K562 (cell line): Measurements from ENCODE around the gene KCNJ12. TPM values are rescaled to one million over a fixed set of nuclear protein-coding genes. Genes with fewer than 3 reads are reported as not detected.

ENCODE experiments used
- ATAC-seq: fragments of 200-7000 bp; cut with Tn5 transposase; 3 replicates; pipeline ENCODE4 v1.9.1; 2020; ENCODE audit warnings: moderate library complexity
- BruUV-seq: library from RNA; stranded (reverse); fragments of 400-500 nt; replicated peaks from 2 replicates; lab custom pipeline; 2021; lab: Mats Ljungman, UMichigan
- CTCF ChIA-PET: fragments of 300-600 bp; formaldehyde crosslinking; extraction: SDS; loops from one replicate; lab custom pipeline; 2021; ENCODE audit warnings: low intra/inter-chr PET ratio; lab: Yijun Ruan, JAX
- POLR2A ChIA-PET: fragments of 300-600, 350-650 bp; sonication (Branson Sonifier 250); formaldehyde crosslinking; extraction: SDS; loops from one replicate; lab custom pipeline; 2021; ENCODE audit warnings: antibody characterized with exemption, inconsistent platforms; lab: Yijun Ruan, JAX
- DNase-seq, 4 experiments: peaks; one replicate each; pipeline versions ENCODE4 v3.0.0 to v3.0.0-alpha.2; 2011 to 2018; ENCODE audit warnings: low spot score in 3 of 4, mixed read lengths in 3 of 4; ENCODE audit errors: extremely low read depth in 1 of 4
- FAIRE-seq: peaks from 2 replicates; lab custom pipeline; 2011; peaks lifted over from hg19 to GRCh38; lab: Jason Lieb, UNC
- H2AFZ ChIP-seq: 2 replicates; pipeline ENCODE4 v1.6.0; 2011; ENCODE audit warnings: low read depth, low read length, control low read depth, inconsistent platforms
- H3K27ac ChIP-seq: fragments of 200-600 bp; 3 replicates; pipeline ENCODE4 v1.8.0; 2011; ENCODE audit warnings: low read depth, mild to moderate bottlenecking, control low read depth, inconsistent platforms, low read length, moderate library complexity, mixed read lengths; ENCODE audit errors: extremely low read depth
- H3K27me3 ChIP-seq, 2 experiments: fragments of 300-600 bp in 1 of 2; 2 replicates in 1 of 2; 3 replicates in 1 of 2; pipeline versions ENCODE4 v1.6.0 to v1.8.0; 2011; ENCODE audit warnings: inconsistent platforms in 2 of 2, low read length in 2 of 2, mild to moderate bottlenecking in 1 of 2, mixed read lengths in 1 of 2, moderate library complexity in 1 of 2; ENCODE audit not compliant: control insufficient read depth in 2 of 2, insufficient read depth in 2 of 2
- H3K36me3 ChIP-seq: fragments of 300-600 bp; 3 replicates; pipeline ENCODE4 v1.8.0; 2011; ENCODE audit warnings: mild to moderate bottlenecking, low read length, inconsistent platforms; ENCODE audit not compliant: control insufficient read depth, insufficient read depth
- H3K4me1 ChIP-seq, 2 experiments: fragments of 200-600 bp in 1 of 2; replicated peaks in 1 of 2; 2 replicates in 1 of 2; 3 replicates in 1 of 2; pipeline versions ENCODE4 v1.5.1 to v1.8.0; 2011; ENCODE audit warnings: inconsistent platforms in 2 of 2, low read length in 2 of 2, mild to moderate bottlenecking in 1 of 2, mixed read lengths in 1 of 2, moderate library complexity in 1 of 2; ENCODE audit not compliant: control insufficient read depth in 2 of 2, insufficient read depth in 2 of 2
- H3K4me2 ChIP-seq: 2 replicates; pipeline ENCODE4 v1.6.1; 2011; ENCODE audit warnings: low read length, control low read depth, inconsistent platforms, mixed read lengths; ENCODE audit not compliant: insufficient read depth
- H3K4me3 ChIP-seq: fragments of 200-600 bp; sonication (generic), shearing (Covaris generic); 2 replicates; pipeline ENCODE4 v1.5.1; 2016; ENCODE audit warnings: control low read depth, inconsistent platforms
- H3K79me2 ChIP-seq: fragments of 200-600 bp; 3 replicates; pipeline ENCODE4 v1.8.0; 2011; ENCODE audit warnings: low read length, inconsistent platforms; ENCODE audit not compliant: control insufficient read depth, insufficient read depth
- H3K9ac ChIP-seq, 2 experiments: 2 replicates each; pipeline versions ENCODE4 v1.6.0 to v1.6.1; 2011; ENCODE audit warnings: low read depth in 2 of 2, low read length in 2 of 2, control low read depth in 1 of 2, inconsistent platforms in 1 of 2, mild to moderate bottlenecking in 1 of 2, mixed read lengths in 1 of 2; ENCODE audit not compliant: insufficient read depth in 1 of 2
- H3K9me1 ChIP-seq: one replicate; pipeline ENCODE4 v1.6.0; 2011; ENCODE audit warnings: inconsistent platforms, mild to moderate bottlenecking, low read length, moderate library complexity; ENCODE audit not compliant: control insufficient read depth, insufficient read depth
- H3K9me3 ChIP-seq: replicated peaks from 2 replicates; pipeline ENCODE4 v1.5.1; 2011; ENCODE audit warnings: low read depth, low read length, inconsistent platforms; ENCODE audit not compliant: control insufficient read depth, insufficient read depth
- H4K20me1 ChIP-seq: replicated peaks from 2 replicates; pipeline ENCODE4 v1.6.1; 2011; ENCODE audit warnings: low read length, inconsistent platforms, mixed read lengths; ENCODE audit not compliant: control insufficient read depth, insufficient read depth
- BMI1 ChIP-seq: fragments of 150-350 bp; IDR thresholded peaks from 2 replicates; pipeline ENCODE4 v1.6.1; 2014; ENCODE audit warnings: low read length
- CREM ChIP-seq: IDR thresholded peaks from 2 replicates; pipeline ENCODE4 v1.6.1; 2014; ENCODE audit warnings: antibody characterized with exemption, low read depth
- KAT2B ChIP-seq: IDR thresholded peaks from one replicate; pipeline ENCODE4 v1.6.1; 2012; ENCODE audit warnings: low read depth, mild to moderate bottlenecking, control low read depth, inconsistent platforms, low read length, moderate library complexity
- KDM1A ChIP-seq, 2 experiments: fragments of 450-650 bp; IDR thresholded peaks; 2 replicates each; pipeline ENCODE4 v1.6.1; 2016; ENCODE audit warnings: mild to moderate bottlenecking in 2 of 2
- KLF1 ChIP-seq: fragments of 450-650 bp; IDR thresholded peaks from 2 replicates; pipeline ENCODE4 v1.6.1; 2016; ENCODE audit warnings: missing genetic modification characterization, missing compliant biosample characterization
- MEIS2 ChIP-seq: fragments of 450-650 bp; IDR thresholded peaks from 2 replicates; pipeline ENCODE4 v1.6.1; 2014; ENCODE audit warnings: mild to moderate bottlenecking; ENCODE audit not compliant: partially characterized antibody
- PML ChIP-seq: IDR thresholded peaks from 2 replicates; pipeline ENCODE4 v1.6.1; 2012; ENCODE audit warnings: low read length, inconsistent platforms
- PYGO2 ChIP-seq: fragments of 450-650 bp; IDR thresholded peaks from 2 replicates; pipeline ENCODE4 v1.6.1; 2016; ENCODE audit warnings: mild to moderate bottlenecking, missing genetic modification characterization, moderate library complexity, missing compliant biosample characterization
- RBM34 ChIP-seq: fragments of 200-400 bp; formaldehyde crosslinking; IDR thresholded peaks from 2 replicates; pipeline ENCODE4 v1.6.1; 2018; ENCODE audit warnings: low read length, borderline replicate concordance; ENCODE audit not compliant: insufficient read depth
- ZNF589 ChIP-seq: fragments of 200-800 bp; sonication (Bioruptor generic); IDR thresholded peaks from 2 replicates; pipeline ENCODE4 v1.6.1; 2016; ENCODE audit warnings: low read depth, missing genetic modification characterization, missing compliant biosample characterization
- ZNF707 ChIP-seq: fragments of 250-450 bp; sonication (Bioruptor Pico); conservative IDR thresholded peaks from 2 replicates; pipeline ENCODE4 v1.8.0; 2022; ENCODE audit warnings: inconsistent platforms, mild to moderate bottlenecking, moderate library complexity
- ZNF785 ChIP-seq: fragments of 250-450 bp; sonication (Bioruptor Pico); IDR thresholded peaks from 2 replicates; pipeline ENCODE4 v1.4.0; 2020; ENCODE audit warnings: mild to moderate bottlenecking
- WGBS: fragments of 100-300 bp; shearing (Covaris generic); methylation state at CpG from one replicate; pipeline ENCODE4 v1.1.6; 2016; ENCODE audit warnings: low coverage, mixed read lengths; ENCODE audit not compliant: insufficient coverage; ENCODE audit errors: missing lambda C conversion rate; 5-methylcytosine and 5-hydroxymethylcytosine counted together
- in situ Hi-C: fragments of 300-500 bp; cut with MboI; formaldehyde crosslinking; loops from 4 replicates; pipeline ENCODE4 v1.15.0; 2018; ENCODE audit warnings: inconsistent platforms, mixed read lengths
- intact Hi-C: fragments of 100-400 bp; cut with micrococcal nuclease; formaldehyde crosslinking; loops from 2 replicates; pipeline ENCODE4 v1.14.2; 2022
- polyA plus RNA-seq, 8 experiments: library from polyadenylated mRNA; depleted of rRNA in 4 of 8; stranded (reverse) in 5 of 8; unstranded in 3 of 8; fragments of >200 nt; fragmentation: Nextera tagmentation in 2 of 8; fragmentation: Illumina TruSeq in 1 of 8; extraction: Ambion mirVana in 2 of 8; extraction: Trizol in 1 of 8; gene quantifications; 2 replicates each; pipeline versions ENCODE4 v1.2.1 to v1.2.3, GENCODE V29; 2011 to 2014; ENCODE audit warnings: inconsistent platforms in 1 of 8, missing spikeins in 1 of 8
- total RNA-seq, 7 experiments: library from RNA; depleted of rRNA in 6 of 7; stranded (reverse); fragments of >200 nt in 6 of 7; fragmentation: Illumina TruSeq in 2 of 7; extraction: Trizol in 2 of 7; gene quantifications; 2 replicates each; pipeline versions ENCODE4 v1.2.1 to v1.2.3, GENCODE V29; 2011 to 2021; ENCODE audit warnings: low replicate concordance in 1 of 7
- TF ChIP-seq, protein P1 (sequence below): fragments of 450-650 bp; conservative IDR thresholded peaks from 2 replicates; pipeline ENCODE4 v1.6.1; 2016; ENCODE audit warnings: missing genetic modification characterization, low read depth, mild to moderate bottlenecking, missing compliant biosample characterization, moderate library complexity
- TF ChIP-seq, protein P2 (sequence below): fragments of 250-450 bp; sonication (Bioruptor Pico); IDR thresholded peaks from 2 replicates; pipeline ENCODE4 v1.4.0; 2020
- TF ChIP-seq, protein P3 (sequence below): sonication (generic); formaldehyde crosslinking; IDR thresholded peaks from 2 replicates; pipeline ENCODE4 v1.8.1; 2023; ENCODE audit warnings: mild to moderate bottlenecking, missing genetic modification reagents

The KCNJ12 gene
- total and polyA plus RNA-seq, 9 of the 15 experiments (the other 6 are each of a cell fraction or from before 2014, with no cell fraction given), result 0.02 TPM; not detected in 8

DNA sequence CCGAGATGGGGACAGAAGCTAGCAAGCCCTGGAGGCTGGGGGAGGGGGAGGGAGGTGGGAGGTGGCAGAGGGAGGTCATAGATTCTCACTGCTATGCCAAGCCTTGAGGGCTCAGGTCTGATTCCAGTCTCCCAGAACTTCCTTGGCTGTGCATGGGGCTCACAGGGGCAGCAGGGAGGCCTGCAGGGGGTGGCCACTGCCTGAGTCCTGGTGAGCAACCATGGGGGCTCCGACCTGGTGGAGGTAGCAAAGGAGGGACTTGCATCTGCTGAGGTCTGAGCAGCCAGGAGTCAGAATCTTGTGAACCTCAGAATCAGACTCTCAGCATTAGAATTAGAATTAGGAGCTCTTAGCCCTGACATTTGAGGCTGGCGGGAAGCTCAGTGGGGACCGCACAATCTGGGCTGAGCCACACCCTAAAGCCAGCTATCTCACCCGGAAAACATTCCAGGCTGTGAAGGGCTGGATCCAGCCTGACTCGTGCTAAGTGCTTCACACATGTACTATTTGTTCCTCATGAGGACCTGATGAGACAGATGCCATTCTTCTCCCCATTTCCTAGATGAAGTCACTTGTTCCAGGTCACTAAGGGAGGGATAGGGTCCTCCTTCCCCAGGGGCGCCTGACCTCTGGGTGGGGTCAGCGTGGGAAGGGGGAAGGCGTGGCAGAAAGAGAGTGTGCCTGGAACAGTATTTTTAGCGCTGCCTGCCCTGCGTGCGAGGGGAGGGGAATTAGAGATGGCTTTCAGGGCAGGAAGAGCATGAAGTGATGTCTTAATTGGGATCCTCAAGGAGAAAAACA, 17.3 kb upstream of the KCNJ12 start:
- Histone ChIP-seq H3K79me2 (no peaks in the 10 kb centered on the region), H3K27me3 (peaks cover 0 to 17% of the 10 kb centered on the region in 2 experiments; a peak in 3 of 5 replicates), H3K4me2 (no peak overlapping the region), H3K27ac (no peak overlapping the region), H3K9me1 (no peaks in the 10 kb centered on the region), H2AFZ (no peak overlapping the region), H3K36me3 (no peaks in the 10 kb centered on the region), H3K9me3 (no peaks in the 10 kb centered on the region), H3K4me1 (no peaks in the 10 kb centered on the region; a peak in 1 of 5 replicates), H3K9ac (no peak overlapping the region), H4K20me1 (no peaks in the 10 kb centered on the region), H3K4me3 (no peak overlapping the region)
- CTCF ChIA-PET, result no interaction called here
- WGBS, result 0% methylated on average over 6 of the region's 12 CpGs
- FAIRE-seq (no peak), ATAC-seq (0 out of 3 replicates have a peak, but pooled peaks have one; percentile 22), DNase-seq (no peak)
- no TSS peak for BruUV-seq
- in situ Hi-C loops, result no loop called here
- POLR2A ChIA-PET, result interaction anchor here (1.0 kb wide), 1 partner anchor 23 kb away, joined by 3 read pairs; no protein-coding TSS in a partner anchor
- intact Hi-C loops, result no loop called here
- TF ChIP-seq, protein P1, sequence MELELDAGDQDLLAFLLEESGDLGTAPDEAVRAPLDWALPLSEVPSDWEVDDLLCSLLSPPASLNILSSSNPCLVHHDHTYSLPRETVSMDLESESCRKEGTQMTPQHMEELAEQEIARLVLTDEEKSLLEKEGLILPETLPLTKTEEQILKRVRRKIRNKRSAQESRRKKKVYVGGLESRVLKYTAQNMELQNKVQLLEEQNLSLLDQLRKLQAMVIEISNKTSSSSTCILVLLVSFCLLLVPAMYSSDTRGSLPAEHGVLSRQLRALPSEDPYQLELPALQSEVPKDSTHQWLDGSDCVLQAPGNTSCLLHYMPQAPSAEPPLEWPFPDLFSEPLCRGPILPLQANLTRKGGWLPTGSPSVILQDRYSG (tag), result no peak
- no peak for TF ChIP-seq RBM34
- TF ChIP-seq, protein P2, sequence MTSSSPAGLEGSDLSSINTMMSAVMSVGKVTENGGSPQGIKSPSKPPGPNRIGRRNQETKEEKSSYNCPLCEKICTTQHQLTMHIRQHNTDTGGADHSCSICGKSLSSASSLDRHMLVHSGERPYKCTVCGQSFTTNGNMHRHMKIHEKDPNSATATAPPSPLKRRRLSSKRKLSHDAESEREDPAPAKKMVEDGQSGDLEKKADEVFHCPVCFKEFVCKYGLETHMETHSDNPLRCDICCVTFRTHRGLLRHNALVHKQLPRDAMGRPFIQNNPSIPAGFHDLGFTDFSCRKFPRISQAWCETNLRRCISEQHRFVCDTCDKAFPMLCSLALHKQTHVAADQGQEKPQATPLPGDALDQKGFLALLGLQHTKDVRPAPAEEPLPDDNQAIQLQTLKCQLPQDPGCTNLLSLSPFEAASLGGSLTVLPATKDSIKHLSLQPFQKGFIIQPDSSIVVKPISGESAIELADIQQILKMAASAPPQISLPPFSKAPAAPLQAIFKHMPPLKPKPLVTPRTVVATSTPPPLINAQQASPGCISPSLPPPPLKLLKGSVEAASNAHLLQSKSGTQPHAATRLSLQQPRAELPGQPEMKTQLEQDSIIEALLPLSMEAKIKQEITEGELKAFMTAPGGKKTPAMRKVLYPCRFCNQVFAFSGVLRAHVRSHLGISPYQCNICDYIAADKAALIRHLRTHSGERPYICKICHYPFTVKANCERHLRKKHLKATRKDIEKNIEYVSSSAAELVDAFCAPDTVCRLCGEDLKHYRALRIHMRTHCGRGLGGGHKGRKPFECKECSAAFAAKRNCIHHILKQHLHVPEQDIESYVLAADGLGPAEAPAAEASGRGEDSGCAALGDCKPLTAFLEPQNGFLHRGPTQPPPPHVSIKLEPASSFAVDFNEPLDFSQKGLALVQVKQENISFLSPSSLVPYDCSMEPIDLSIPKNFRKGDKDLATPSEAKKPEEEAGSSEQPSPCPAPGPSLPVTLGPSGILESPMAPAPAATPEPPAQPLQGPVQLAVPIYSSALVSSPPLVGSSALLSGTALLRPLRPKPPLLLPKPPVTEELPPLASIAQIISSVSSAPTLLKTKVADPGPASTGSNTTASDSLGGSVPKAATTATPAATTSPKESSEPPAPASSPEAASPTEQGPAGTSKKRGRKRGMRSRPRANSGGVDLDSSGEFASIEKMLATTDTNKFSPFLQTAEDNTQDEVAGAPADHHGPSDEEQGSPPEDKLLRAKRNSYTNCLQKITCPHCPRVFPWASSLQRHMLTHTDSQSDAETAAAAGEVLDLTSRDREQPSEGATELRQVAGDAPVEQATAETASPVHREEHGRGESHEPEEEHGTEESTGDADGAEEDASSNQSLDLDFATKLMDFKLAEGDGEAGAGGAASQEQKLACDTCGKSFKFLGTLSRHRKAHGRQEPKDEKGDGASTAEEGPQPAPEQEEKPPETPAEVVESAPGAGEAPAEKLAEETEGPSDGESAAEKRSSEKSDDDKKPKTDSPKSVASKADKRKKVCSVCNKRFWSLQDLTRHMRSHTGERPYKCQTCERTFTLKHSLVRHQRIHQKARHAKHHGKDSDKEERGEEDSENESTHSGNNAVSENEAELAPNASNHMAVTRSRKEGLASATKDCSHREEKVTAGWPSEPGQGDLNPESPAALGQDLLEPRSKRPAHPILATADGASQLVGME (CRISPR knock-in tag), result no peak
- TF ChIP-seq PML, result no peak
- no peak for TF ChIP-seq KDM1A (IDR thresholded peaks at IDR 0.05)
- TF ChIP-seq PYGO2 (tag), result no peak
- no peak for TF ChIP-seq ZNF589 (CRISPR knock-in tag)
- TF ChIP-seq KAT2B, result no peak
- no peak for TF ChIP-seq ZNF785 (CRISPR knock-in tag)
- TF ChIP-seq BMI1, result no peak
- TF ChIP-seq ZNF707 (CRISPR knock-in tag), result no peak
- no peak for TF ChIP-seq KLF1 (tag)
- TF ChIP-seq, protein P3, sequence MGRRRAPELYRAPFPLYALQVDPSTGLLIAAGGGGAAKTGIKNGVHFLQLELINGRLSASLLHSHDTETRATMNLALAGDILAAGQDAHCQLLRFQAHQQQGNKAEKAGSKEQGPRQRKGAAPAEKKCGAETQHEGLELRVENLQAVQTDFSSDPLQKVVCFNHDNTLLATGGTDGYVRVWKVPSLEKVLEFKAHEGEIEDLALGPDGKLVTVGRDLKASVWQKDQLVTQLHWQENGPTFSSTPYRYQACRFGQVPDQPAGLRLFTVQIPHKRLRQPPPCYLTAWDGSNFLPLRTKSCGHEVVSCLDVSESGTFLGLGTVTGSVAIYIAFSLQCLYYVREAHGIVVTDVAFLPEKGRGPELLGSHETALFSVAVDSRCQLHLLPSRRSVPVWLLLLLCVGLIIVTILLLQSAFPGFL (CRISPR knock-in tag), result no peak
- TF ChIP-seq MEIS2, result no peak
- no peak for TF ChIP-seq CREM
